Chondrocyte (in vitro differentiated cells): ENCODE results near the gene DHX16. TPM values are rescaled to one million over a fixed set of nuclear protein-coding genes. Genes with fewer than 3 reads are reported as not detected.
A peak's percentile ranks its signal among the peaks of the same experiment; 100 is the strongest.

Experiments used
- DNase-seq: peaks from one replicate; pipeline ENCODE4 v3.0.0; 2021; ENCODE audit warnings: mixed read lengths, low spot score
- H3K27ac Mint-ChIP-seq: one replicate; pipeline ENCODE4 v1.8.0; 2021; ENCODE audit warnings: mild to moderate bottlenecking, moderate library complexity, mixed read lengths; ENCODE audit not compliant: unreplicated experiment
- H3K27me3 Mint-ChIP-seq: 2 replicates; pipeline ENCODE4 v1.8.0; 2021; ENCODE audit warnings: low read depth, mixed read lengths
- H3K36me3 Mint-ChIP-seq: 2 replicates; pipeline ENCODE4 v1.8.0; 2021; ENCODE audit warnings: low read depth, mixed read lengths
- H3K4me1 Mint-ChIP-seq: 2 replicates; pipeline ENCODE4 v1.8.0; 2021; ENCODE audit warnings: low read depth, mild to moderate bottlenecking, mixed read lengths
- H3K4me3 Mint-ChIP-seq: one replicate; pipeline ENCODE4 v1.8.0; 2021; ENCODE audit warnings: mild to moderate bottlenecking, moderate library complexity, mixed read lengths; ENCODE audit not compliant: unreplicated experiment
- H3K9me3 Mint-ChIP-seq: 2 replicates; pipeline ENCODE4 v1.8.0; 2021; ENCODE audit warnings: low read depth, mixed read lengths
- total RNA-seq: library from RNA; stranded (reverse); gene quantifications from 3 replicates; pipeline ENCODE4 v1.2.1, GENCODE V29; 2021
- TF ChIP-seq, protein P1 (sequence below): fragments of 200-600 bp; sonication (generic); IDR thresholded peaks from 2 replicates; pipeline ENCODE4 v1.5.0; 2021; ENCODE audit warnings: antibody characterized with exemption, mild to moderate bottlenecking, moderate library complexity

Gene DHX16
- total RNA-seq, 1 donor from 2014 or later: 22.6 TPM

DNA sequence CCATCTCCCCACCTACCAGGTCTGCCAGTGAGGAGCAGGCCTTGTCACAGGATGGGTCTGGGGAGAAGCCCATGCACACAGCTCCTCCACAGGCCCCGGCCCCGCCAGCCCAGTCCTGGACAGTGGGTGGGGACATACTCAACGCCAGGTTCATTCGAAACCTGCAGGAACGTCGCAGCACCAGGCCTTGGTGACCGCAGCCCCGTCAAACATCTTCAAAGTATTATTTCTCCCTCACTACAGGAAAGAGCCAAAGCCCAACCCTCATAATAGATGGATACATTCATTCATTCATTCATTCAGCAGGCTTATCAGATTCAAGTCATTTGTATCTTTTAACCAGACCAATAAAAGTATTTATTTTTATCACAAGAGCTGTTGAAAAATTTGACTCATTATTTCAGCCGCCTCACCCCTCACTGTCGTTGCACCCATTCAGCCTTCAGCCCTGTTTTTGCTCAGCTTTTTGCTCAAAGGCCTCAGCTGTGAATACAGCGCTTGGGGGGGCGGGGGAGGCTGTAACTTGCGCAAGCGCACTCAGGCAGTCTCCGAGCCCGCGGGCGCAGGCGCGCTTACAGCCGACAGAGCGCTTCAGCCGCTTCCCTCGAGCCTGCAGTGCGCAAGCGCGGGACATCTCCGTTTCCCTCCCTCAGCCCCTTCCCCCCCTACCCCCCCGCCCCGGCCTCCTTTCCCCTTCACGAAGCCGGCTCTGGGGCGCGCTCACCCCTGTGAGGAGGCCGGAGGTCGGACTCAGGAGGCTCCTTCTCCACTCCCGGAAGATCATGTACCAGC, 26.2 kb downstream of the DHX16 start, which contains the start of gene C6orf136:
Gene C6orf136, plus strand, starts transcription at position 684 of the 792 bp plus-strand sequence. Its CDS starts 99 bp downstream, at position 783.
- peak within 1 kb of the TSS; percentile 82 for H3K27ac Mint-ChIP-seq
- DNase-seq: peak; percentile 97
- H3K4me3 Mint-ChIP-seq: peak within 1 kb of the TSS; percentile 82
- TF ChIP-seq, protein P1, sequence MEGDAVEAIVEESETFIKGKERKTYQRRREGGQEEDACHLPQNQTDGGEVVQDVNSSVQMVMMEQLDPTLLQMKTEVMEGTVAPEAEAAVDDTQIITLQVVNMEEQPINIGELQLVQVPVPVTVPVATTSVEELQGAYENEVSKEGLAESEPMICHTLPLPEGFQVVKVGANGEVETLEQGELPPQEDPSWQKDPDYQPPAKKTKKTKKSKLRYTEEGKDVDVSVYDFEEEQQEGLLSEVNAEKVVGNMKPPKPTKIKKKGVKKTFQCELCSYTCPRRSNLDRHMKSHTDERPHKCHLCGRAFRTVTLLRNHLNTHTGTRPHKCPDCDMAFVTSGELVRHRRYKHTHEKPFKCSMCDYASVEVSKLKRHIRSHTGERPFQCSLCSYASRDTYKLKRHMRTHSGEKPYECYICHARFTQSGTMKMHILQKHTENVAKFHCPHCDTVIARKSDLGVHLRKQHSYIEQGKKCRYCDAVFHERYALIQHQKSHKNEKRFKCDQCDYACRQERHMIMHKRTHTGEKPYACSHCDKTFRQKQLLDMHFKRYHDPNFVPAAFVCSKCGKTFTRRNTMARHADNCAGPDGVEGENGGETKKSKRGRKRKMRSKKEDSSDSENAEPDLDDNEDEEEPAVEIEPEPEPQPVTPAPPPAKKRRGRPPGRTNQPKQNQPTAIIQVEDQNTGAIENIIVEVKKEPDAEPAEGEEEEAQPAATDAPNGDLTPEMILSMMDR: no peak
- H3K27me3 Mint-ChIP-seq: no peaks in the 10 kb centered on the region
- H3K4me1 Mint-ChIP-seq: peaks cover 17% of the 10 kb centered on the region
- peaks cover 8% of the 10 kb centered on the region for H3K36me3 Mint-ChIP-seq
- no peaks in the 10 kb centered on the region for H3K9me3 Mint-ChIP-seq

DNA sequence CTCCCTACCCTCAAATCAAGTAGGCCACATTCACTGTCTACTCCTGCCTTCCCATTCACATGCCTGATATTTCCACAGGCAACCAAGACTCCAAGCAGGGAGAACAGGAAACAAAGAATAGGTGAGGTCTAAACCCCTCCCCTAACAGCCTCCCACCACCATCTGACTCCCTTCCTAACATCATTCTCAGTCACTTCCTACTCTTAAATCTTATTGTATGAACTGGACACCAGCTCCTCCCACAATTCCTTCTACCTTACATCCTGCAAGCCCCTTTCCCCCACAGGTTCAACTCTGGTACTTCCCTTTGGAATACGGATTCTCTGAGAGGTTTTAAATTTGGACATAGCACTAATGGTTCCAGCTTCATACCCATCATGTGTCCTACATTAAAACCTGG, 26.8 kb downstream of the DHX16 start:
- Mint-ChIP-seq H3K4me1 (peaks cover 17% of the 10 kb centered on the region), H3K27me3 (no peaks in the 10 kb centered on the region), H3K27ac (peak overlapping the region; percentile 79), H3K36me3 (peaks cover 9% of the 10 kb centered on the region), H3K4me3 (no peak overlapping the region), H3K9me3 (no peaks in the 10 kb centered on the region)
- TF ChIP-seq, protein P1: no peak
- no peak for DNase-seq

- DNase-seq: no peak
- H3K27me3 Mint-ChIP-seq: no peaks in the 10 kb centered on the region
- H3K4me1 Mint-ChIP-seq: peaks cover 17% of the 10 kb centered on the region
- no peak overlapping the region for H3K4me3 Mint-ChIP-seq
- H3K36me3 Mint-ChIP-seq: peaks cover 12% of the 10 kb centered on the region
- no peaks in the 10 kb centered on the region for H3K9me3 Mint-ChIP-seq
- peak overlapping the region; percentile 33 for H3K27ac Mint-ChIP-seq
- TF ChIP-seq, protein P1: no peak
These were observed 28.0 kb downstream of the DHX16 start for GRCh38 chr6:30644769-30645168.

DNA sequence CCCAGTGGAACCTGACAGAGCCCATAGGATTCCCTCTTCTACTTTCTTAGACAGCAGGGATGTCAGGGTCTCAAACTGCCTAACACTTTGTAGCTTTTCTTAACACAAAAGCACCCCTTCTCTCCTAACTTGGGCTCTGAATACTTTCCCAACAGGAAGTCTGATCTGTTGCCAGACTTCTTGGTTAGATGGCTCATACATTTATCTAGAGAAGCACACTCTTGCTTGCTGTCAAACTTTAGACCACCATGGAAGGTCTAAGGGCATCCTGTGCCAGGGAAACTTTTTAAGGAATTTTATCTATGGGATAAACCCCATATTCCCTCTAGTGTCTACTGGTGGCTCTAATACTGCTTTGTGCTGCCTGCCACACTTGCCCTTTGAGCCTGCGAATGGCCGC, 29.1 kb downstream of the DHX16 start:
- no peak for DNase-seq
- Mint-ChIP-seq H3K27me3 (no peaks in the 10 kb centered on the region), H3K4me3 (no peak overlapping the region), H3K4me1 (peaks cover 17% of the 10 kb centered on the region), H3K27ac (peak overlapping the region; percentile 54), H3K9me3 (no peaks in the 10 kb centered on the region), H3K36me3 (peaks cover 12% of the 10 kb centered on the region)
- TF ChIP-seq, protein P1: no peak

DNA sequence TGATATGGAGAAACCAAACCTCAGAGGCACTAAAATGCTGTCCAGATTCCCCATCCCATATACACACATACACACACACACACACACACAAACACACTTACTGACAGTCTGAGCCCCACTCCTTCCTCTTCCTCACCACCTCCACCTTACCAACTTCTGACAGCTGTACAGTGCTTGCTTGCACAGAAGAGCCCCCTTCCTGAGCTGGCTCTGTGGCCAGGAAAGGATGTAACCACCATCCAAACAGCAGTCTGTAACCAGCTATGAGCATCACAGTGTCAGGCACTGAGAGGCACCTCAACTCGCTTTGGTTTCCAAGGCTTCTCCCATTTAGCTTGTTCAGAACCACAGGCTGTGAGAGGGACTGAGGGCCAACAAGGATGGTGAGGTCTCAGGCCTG, 31.8 kb downstream of the DHX16 start:
- peaks cover 12% of the 10 kb centered on the region for H3K36me3 Mint-ChIP-seq

More for the DNA sequence above, 31.8 kb downstream of the DHX16 start:
- Mint-ChIP-seq H3K9me3 (no peaks in the 10 kb centered on the region), H3K4me1 (peaks cover 3% of the 10 kb centered on the region), H3K27ac (no peak overlapping the region), H3K27me3 (no peaks in the 10 kb centered on the region), H3K4me3 (no peak overlapping the region)
- DNase-seq: no peak
- TF ChIP-seq, protein P1: no peak
